GM18526 (cell line): ENCODE results near the gene IFI27.

ENCODE experiments used
- POLR2A ChIP-seq: IDR thresholded peaks from 3 replicates; pipeline ENCODE4 v1.6.1; 2011; ENCODE audit not compliant: insufficient read length; ENCODE audit errors: extremely low read depth

Gene IFI27

DNA sequence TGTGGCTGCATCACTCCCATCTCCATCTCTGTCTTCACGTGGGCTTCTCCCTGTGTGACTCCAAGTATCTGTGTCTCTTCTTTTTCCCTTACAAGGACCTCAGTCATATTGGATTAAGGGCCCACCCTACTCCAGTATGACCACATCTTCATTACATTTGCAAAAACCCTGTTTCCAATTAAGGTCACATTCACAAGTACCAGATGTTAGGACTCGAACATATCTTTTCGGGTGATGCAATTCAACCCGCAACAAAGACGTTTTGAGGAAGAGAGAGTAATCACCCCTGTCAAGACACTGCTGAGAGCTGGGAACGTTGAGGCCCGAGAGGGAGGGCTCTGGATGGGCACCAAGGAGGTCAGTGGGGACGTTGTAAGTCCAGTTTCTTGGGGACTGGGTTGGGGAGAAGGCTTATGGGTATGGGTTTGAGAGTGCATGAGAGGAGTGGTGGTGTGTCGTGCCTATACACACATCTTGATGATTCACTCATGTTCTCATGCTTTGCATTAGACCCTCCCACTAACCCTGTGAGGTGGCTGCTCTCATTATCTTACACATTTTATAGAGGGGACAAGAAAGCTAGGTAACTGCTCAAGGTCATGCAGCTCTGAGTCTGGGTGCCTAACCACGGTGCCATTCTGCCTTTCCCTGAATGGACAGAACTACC, 12.1 kb upstream of the IFI27 start:
- no peak for TF ChIP-seq POLR2A

DNA sequence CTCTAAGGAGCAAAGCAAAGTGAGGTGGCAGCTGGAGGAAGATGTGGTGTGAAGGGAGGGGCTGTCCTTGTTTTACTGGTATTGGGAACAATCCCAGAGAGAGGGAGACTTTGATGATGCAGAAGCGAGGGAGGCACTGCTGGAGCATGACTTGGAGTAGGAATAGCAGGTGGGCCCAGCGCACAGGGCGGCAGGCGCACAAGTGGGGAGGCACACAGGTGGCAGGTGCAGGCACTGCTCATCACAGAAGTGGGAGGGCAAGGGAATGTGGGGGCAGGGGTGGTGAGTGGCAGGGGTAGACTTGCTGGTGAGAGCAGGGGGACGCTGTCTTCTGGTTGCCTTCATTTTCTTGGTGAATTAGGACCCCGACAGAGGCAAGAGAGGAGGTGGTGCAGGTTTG, 11.5 kb upstream of the IFI27 start:
- no peak for TF ChIP-seq POLR2A

GRCh38 chr14:94100847-94101246, 9.7 kb upstream of the IFI27 start:
- no peak for TF ChIP-seq POLR2A

GRCh38 chr14:94101748-94102147, 8.8 kb upstream of the IFI27 start:
- no peak for TF ChIP-seq POLR2A

GRCh38 chr14:94102768-94103482, 7.6 kb upstream of the IFI27 start:
- no peak for TF ChIP-seq POLR2A

- no peak for TF ChIP-seq POLR2A
Measured at GRCh38 chr14:94103554-94104150, 6.9 kb upstream of the IFI27 start.

GRCh38 chr14:94104731-94105130, 5.8 kb upstream of the IFI27 start:
- TF ChIP-seq POLR2A: no peak

GRCh38 chr14:94109915-94110250, 653 bp upstream of the IFI27 start:
- no peak for TF ChIP-seq POLR2A

GRCh38 chr14:94111276-94112095, 950 bp downstream of the IFI27 start:
- no peak for TF ChIP-seq POLR2A

DNA sequence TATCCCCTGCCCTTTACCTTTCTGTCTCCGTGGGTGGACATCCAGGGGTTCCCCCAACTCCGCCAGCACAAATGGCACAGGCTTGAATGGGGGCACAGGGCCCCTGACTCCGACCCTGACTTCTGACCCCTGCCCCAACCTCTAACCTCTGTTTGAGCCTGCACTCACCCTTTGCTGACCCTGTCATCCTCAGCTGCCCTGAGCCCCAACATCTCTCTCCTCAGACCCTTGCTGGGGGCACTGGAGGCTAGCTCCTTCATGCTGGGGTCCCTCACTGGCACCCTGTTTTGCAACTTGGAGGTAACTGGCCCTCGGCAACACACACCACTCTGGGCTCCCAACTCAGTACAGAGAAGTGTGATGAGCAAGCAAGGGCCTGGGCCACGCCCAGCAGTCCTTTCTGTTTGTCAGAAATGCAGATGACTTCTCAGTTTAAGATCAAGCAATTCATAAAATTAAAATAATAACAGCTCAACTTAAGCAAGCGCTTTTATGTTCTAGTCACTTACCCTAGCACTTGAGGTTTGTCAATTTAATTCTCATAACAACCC, 2.1 kb downstream of the IFI27 start:
- TF ChIP-seq POLR2A: no peak

DNA sequence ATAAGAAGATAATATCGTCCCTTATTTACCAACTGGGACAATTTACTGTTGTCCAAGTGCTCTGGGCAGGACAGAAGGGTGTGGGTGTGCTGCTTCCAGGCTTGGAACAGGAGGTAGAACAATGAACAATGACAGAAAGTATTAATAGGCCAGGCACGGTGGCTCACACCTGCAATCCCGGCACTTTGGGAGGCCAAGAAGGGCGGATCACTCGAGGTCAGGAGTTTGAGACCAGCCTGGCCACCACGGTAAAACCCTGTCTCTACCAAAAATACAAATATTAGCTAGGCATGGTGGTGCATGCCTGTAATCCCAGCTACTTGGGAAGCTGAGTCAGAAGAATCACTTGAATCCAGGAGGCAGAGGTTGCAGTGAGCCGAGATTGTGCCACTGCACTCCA, 2.5 kb downstream of the IFI27 start:
- TF ChIP-seq POLR2A: no peak

- TF ChIP-seq POLR2A: no peak
Measured at GRCh38 chr14:94113490-94113889, 3.0 kb downstream of the IFI27 start.

- TF ChIP-seq POLR2A: no peak
Measured at GRCh38 chr14:94113908-94114588, 3.5 kb downstream of the IFI27 start.

DNA sequence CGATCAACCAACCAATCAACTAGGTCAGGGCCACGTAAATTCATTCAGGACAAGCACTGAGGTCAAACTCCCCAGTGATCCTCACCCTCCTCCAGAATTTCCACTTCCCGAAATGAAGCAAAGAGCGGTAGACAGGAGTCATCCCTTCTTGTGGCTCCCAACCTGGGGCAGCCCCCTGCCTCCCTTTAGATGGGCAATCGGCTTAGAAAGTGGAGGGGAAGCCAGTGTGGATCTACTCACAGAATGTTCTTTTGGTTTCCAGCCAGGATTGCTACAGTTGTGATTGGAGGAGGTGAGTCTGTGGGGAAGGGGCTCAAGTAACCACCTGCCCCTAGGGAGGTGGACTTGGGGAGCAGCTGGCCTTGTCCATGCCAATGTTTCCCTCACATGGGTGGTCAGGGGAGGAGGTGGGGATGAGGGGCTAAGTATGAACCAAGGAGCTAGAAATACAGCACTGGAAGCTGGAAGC, 4.1 kb downstream of the IFI27 start:
- no peak for TF ChIP-seq POLR2A

- TF ChIP-seq POLR2A: no peak
Measured at GRCh38 chr14:94115058-94115591, 4.6 kb downstream of the IFI27 start.

DNA sequence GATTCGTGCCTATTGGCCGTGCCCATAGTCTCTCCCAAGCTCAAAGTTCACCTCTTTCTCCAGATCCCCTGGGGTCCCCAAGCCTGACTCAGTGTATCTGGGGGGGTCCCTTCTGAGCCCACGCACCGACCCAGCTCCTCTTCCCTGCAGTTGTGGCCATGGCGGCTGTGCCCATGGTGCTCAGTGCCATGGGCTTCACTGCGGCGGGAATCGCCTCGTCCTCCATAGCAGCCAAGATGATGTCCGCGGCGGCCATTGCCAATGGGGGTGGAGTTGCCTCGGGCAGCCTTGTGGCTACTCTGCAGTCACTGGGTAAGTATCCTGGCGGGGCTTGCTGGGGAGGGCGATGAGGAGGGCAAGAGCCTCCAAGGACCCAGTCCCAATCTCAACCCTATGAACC, 5.1 kb downstream of the IFI27 start:
- no peak for TF ChIP-seq POLR2A
